ENCODE data around the gene HDGF. TPM values are rescaled to one million over a fixed set of nuclear protein-coding genes. Genes with fewer than 3 reads are reported as not detected.

HDGF gene
- total and polyA plus RNA-seq, 2 of the 8 experiments (the other 6 are each of a cell fraction or from before 2014, with no cell fraction given), result 145 to 391 TPM

- FAIRE-seq (no peak), DNase-seq (ENCODE audit: low read depth in 1 of 2, low spot score in 2 of 2) (no peak)
- no peak overlapping the region for H4K5ac ChIP-seq (ENCODE audit: insufficient read length, low read depth, low read length)
- H3K14ac ChIP-seq (ENCODE audit: insufficient read length), result no peak overlapping the region
- no peak overlapping the region for H3K18ac ChIP-seq (ENCODE audit: extremely low read depth, low read length)
- ChIA-PET POLR2A (ENCODE audit: partially characterized antibody) (interaction anchor here (0.6 to 2.6 kb wide), 4 partner anchors 8 to 78 kb away, joined by 3 to 8 read pairs (median 4); no protein-coding TSS in a partner anchor), CTCF (ENCODE audit: partially characterized antibody) (interaction anchor here (0.6 to 3.8 kb wide), 7 partner anchors 9 to 126 kb away, joined by 3 to 15 read pairs (median 4); partner anchors contain the start of gene METTL25B)
- no peak overlapping the region for H2AK5ac ChIP-seq (ENCODE audit: low read depth, low read length)
- H2BK12ac ChIP-seq (ENCODE audit: low read depth, low read length), result no peak overlapping the region
- no peak overlapping the region for H3K4me2 ChIP-seq (ENCODE audit: insufficient read depth in 1 of 2, low read depth in 2 of 2, low read length in 2 of 2)
- no peaks in the 10 kb centered on the region for H3K4me1 ChIP-seq (replicated peaks in 1 of 4; ENCODE audit: control insufficient read depth in 3 of 4, insufficient read depth in 4 of 4, low read length in 3 of 4)
- H4K8ac ChIP-seq (ENCODE audit: extremely low read depth, insufficient read depth, low read length), result no peak overlapping the region
- no peak overlapping the region for H2BK15ac ChIP-seq (ENCODE audit: low read length)
- WGBS, 2 experiments (ENCODE audit: extremely low coverage in 1 of 2, insufficient coverage in 1 of 2, insufficient read length in 1 of 2, insufficient replicate concordance in 2 of 2, low coverage in 1 of 2, low lambda C conversion rate in 2 of 2, missing lambda C conversion rate in 1 of 2), result 88% methylated on average over 6 of the region's 6 CpGs; no CpG with 5 or more reads in 1 of the 2 experiments
- H3K9ac ChIP-seq (replicated peaks in 1 of 4; ENCODE audit: extremely low read depth in 1 of 4, low read depth in 3 of 4, low read length in 3 of 4), result no peak overlapping the region
- H3K9me3 ChIP-seq (ENCODE audit: insufficient read depth in 2 of 2, low read depth in 1 of 2, low read length in 1 of 2), result no peaks in the 10 kb centered on the region
- H3K27ac ChIP-seq (ENCODE audit: low read depth, low read length), result no peak overlapping the region
- no peak overlapping the region for H4K91ac ChIP-seq (replicated peaks; ENCODE audit: insufficient read length, low read length)
- H3K79me1 ChIP-seq (ENCODE audit: low read depth, low read length), result peaks cover 3% of the 10 kb centered on the region; the same call in 1 of the 2 replicates
- H3K4me3 ChIP-seq (ENCODE audit: extremely low read depth in 1 of 4, insufficient read depth in 2 of 4, low read depth in 3 of 4, low read length in 4 of 4), result no peak overlapping the region
- no peak overlapping the region for H3K56ac ChIP-seq (replicated peaks; ENCODE audit: insufficient read length, low read depth, low read length)
- H2AFZ ChIP-seq (ENCODE audit: low read length), result no peak overlapping the region
- H4K20me1 ChIP-seq (replicated peaks in 1 of 2; ENCODE audit: control insufficient read depth in 1 of 2, insufficient read depth in 2 of 2, low read length in 2 of 2), result peaks cover 6 to 13% of the 10 kb centered on the region in 2 experiments
- no peaks in the 10 kb centered on the region for H3K27me3 ChIP-seq (replicated peaks in 1 of 4; ENCODE audit: control insufficient read depth in 3 of 4, extremely low read depth in 1 of 4, insufficient read depth in 3 of 4, low read length in 3 of 4)
- H3K23me2 ChIP-seq (ENCODE audit: low read depth, low read length), result no peaks in the 10 kb centered on the region
- no peak overlapping the region for H2BK20ac ChIP-seq (ENCODE audit: low read length)
- no peak overlapping the region for H2BK120ac ChIP-seq (replicated peaks; ENCODE audit: low read depth, low read length)
- H3K36me3 ChIP-seq (ENCODE audit: control insufficient read depth in 2 of 4, insufficient read depth in 4 of 4, low read length in 3 of 4), result peaks cover 6 to 53% (median 33%) of the 10 kb centered on the region in 4 experiments; a peak in 7 of 8 replicates
- H2BK5ac ChIP-seq (ENCODE audit: low read depth, low read length), result no peak overlapping the region
- peaks cover 0 to 26% of the 10 kb centered on the region in 2 experiments; a peak in 2 of 4 replicates for H3K79me2 ChIP-seq (ENCODE audit: control insufficient read depth in 1 of 2, insufficient read depth in 2 of 2, low read length in 2 of 2)
- H3K23ac ChIP-seq (ENCODE audit: insufficient read length), result no peak overlapping the region
- H3K4ac ChIP-seq (replicated peaks; ENCODE audit: insufficient read length, low read depth, low read length), result no peak overlapping the region
- no peak for TF ChIP-seq EGR1 (IDR thresholded peaks at IDR 0.05; ENCODE audit: borderline replicate concordance, low read depth, low read length)
- TF ChIP-seq TEAD4 (IDR thresholded peaks at IDR 0.05; ENCODE audit: low read depth, low read length), result no peak
Observed at GRCh38 chr1:156785458-156785857, 34.0 kb upstream of the HDGF start.

Data from H1 (cell line).